Mesendoderm (in vitro differentiated cells): Measurements from ENCODE around the gene RAP1GAP2.

Source experiments
- DNase-seq: peaks from one replicate; pipeline ENCODE4 v3.0.0; 2013
- H2AK5ac ChIP-seq: 2 replicates; pipeline ENCODE4 v1.6.1; 2013; ENCODE audit warnings: low read length, inconsistent platforms
- H2BK120ac ChIP-seq: 2 replicates; pipeline ENCODE4 v1.6.1; 2013; ENCODE audit warnings: low read depth, mild to moderate bottlenecking, low read length, moderate library complexity, mixed read lengths
- H2BK15ac ChIP-seq: replicated peaks from 2 replicates; pipeline ENCODE4 v1.6.1; 2013; ENCODE audit warnings: low read depth, mild to moderate bottlenecking, moderate library complexity
- H2BK5ac ChIP-seq: 2 replicates; pipeline ENCODE4 v1.6.1; 2013; ENCODE audit warnings: low read length, inconsistent platforms
- H3K18ac ChIP-seq: 2 replicates; pipeline ENCODE4 v1.6.1; 2013; ENCODE audit warnings: mild to moderate bottlenecking, low read length, mixed read lengths
- H3K23ac ChIP-seq: one replicate; pipeline ENCODE4 v1.6.1; 2013; ENCODE audit warnings: low read length
- H3K27ac ChIP-seq: 2 replicates; pipeline ENCODE4 v1.5.1; 2013; ENCODE audit warnings: low read depth, mild to moderate bottlenecking, inconsistent platforms, low read length, moderate library complexity
- H3K27me3 ChIP-seq: 2 replicates; pipeline ENCODE4 v1.6.1; 2013; ENCODE audit warnings: low read length, control low read depth, mild to moderate bottlenecking, inconsistent platforms; ENCODE audit not compliant: insufficient read depth, poor library complexity
- H3K36me3 ChIP-seq: 2 replicates; pipeline ENCODE4 v1.6.1; 2013; ENCODE audit warnings: low read length, inconsistent platforms; ENCODE audit not compliant: control insufficient read depth, insufficient read depth
- H3K4ac ChIP-seq: one replicate; pipeline ENCODE4 v1.6.1; 2013; ENCODE audit warnings: low read depth, mild to moderate bottlenecking, low read length, moderate library complexity
- H3K4me1 ChIP-seq: 2 replicates; pipeline ENCODE4 v1.6.1; 2013; ENCODE audit warnings: low read depth, low read length, inconsistent platforms; ENCODE audit not compliant: control insufficient read depth
- H3K4me2 ChIP-seq: 2 replicates; pipeline ENCODE4 v1.6.1; 2013; ENCODE audit warnings: low read length
- H3K4me3 ChIP-seq: 2 replicates; pipeline ENCODE4 v1.5.1; 2013; ENCODE audit warnings: mild to moderate bottlenecking, low read length
- H3K56ac ChIP-seq: one replicate; pipeline ENCODE4 v1.6.1; 2013; ENCODE audit warnings: low read length
- H3K79me1 ChIP-seq: 2 replicates; pipeline ENCODE4 v1.6.1; 2013; ENCODE audit warnings: low read length, inconsistent platforms
- H3K79me2 ChIP-seq: 2 replicates; pipeline ENCODE4 v1.6.1; 2013; ENCODE audit warnings: mild to moderate bottlenecking, low read length; ENCODE audit not compliant: control insufficient read depth, insufficient read depth
- H3K9ac ChIP-seq: 2 replicates; pipeline ENCODE4 v1.6.1; 2013; ENCODE audit warnings: low read length, inconsistent platforms
- H4K5ac ChIP-seq: one replicate; pipeline ENCODE4 v1.6.1; 2013; ENCODE audit warnings: low read length
- H4K8ac ChIP-seq: one replicate; pipeline ENCODE4 v1.6.1; 2013; ENCODE audit warnings: low read depth, mild to moderate bottlenecking, control low read depth, low read length, moderate library complexity
- WGBS: extraction: QIAGEN DNeasy Blood & Tissue Kit; methylation state at CpG from one replicate; pipeline ENCODE4 v1.1.7; 2013; ENCODE audit warnings: low lambda C conversion rate, missing lambda C conversion rate; ENCODE audit not compliant: insufficient coverage; ENCODE audit errors: extremely low coverage; 5-methylcytosine and 5-hydroxymethylcytosine counted together

Gene RAP1GAP2

GRCh38 chr17:2852221-2852620, 56.0 kb downstream of the RAP1GAP2 start:
- H2BK120ac ChIP-seq, result no peak overlapping the region
- H2BK5ac ChIP-seq, result no peak overlapping the region
- peak overlapping the region; percentile 29 for H3K4ac ChIP-seq
- no peak overlapping the region for H3K4me2 ChIP-seq
- H3K79me1 ChIP-seq, result peaks cover 6% of the 10 kb centered on the region
- H3K27me3 ChIP-seq, result no peaks in the 10 kb centered on the region
- H3K36me3 ChIP-seq, result no peaks in the 10 kb centered on the region
- H4K8ac ChIP-seq, result no peak overlapping the region
- no peak overlapping the region for H3K27ac ChIP-seq
- no peak overlapping the region for H4K5ac ChIP-seq
- peaks cover 28% of the 10 kb centered on the region for H3K79me2 ChIP-seq
- no peak overlapping the region for H2BK15ac ChIP-seq
- no peak overlapping the region for H2AK5ac ChIP-seq
- H3K9ac ChIP-seq, result no peak overlapping the region
- H3K4me3 ChIP-seq, result no peak overlapping the region
- no peak for DNase-seq
- no peak overlapping the region for H3K18ac ChIP-seq
- peak overlapping the region; percentile 97 for H3K56ac ChIP-seq
- no CpG with 5 or more reads among the region's 6 CpGs for WGBS
- H3K23ac ChIP-seq, result no peak overlapping the region
- peaks cover 6% of the 10 kb centered on the region for H3K4me1 ChIP-seq

GRCh38 chr17:2852729-2853282, 56.6 kb downstream of the RAP1GAP2 start:
- H3K4me1 ChIP-seq, result peaks cover 6% of the 10 kb centered on the region
- H4K5ac ChIP-seq, result no peak overlapping the region
- no peaks in the 10 kb centered on the region for H3K36me3 ChIP-seq
- H2AK5ac ChIP-seq, result no peak overlapping the region
- H3K56ac ChIP-seq, result peak overlapping the region; percentile 97
- peak overlapping the region; percentile 55 for H3K4me3 ChIP-seq
- H3K27ac ChIP-seq, result peak overlapping the region; percentile 92
- peak overlapping the region; percentile 57 for H3K4me2 ChIP-seq
- peak overlapping the region; percentile 83 for H3K18ac ChIP-seq
- no peaks in the 10 kb centered on the region for H3K27me3 ChIP-seq
- H3K9ac ChIP-seq, result peak overlapping the region; percentile 86
- no CpG with 5 or more reads among the region's 55 CpGs for whole genome bisulfite sequencing
- H3K79me2 ChIP-seq, result peaks cover 33% of the 10 kb centered on the region
- H4K8ac ChIP-seq, result no peak overlapping the region
- H2BK120ac ChIP-seq, result peak overlapping the region; percentile 46
- peak; percentile 74 for DNase-seq
- H3K4ac ChIP-seq, result peak overlapping the region; percentile 77
- no peak overlapping the region for H3K23ac ChIP-seq
- peaks cover 6% of the 10 kb centered on the region for H3K79me1 ChIP-seq
- no peak overlapping the region for H2BK5ac ChIP-seq
- H2BK15ac ChIP-seq, result peak overlapping the region; percentile 41

GRCh38 chr17:2853283-2854142, 57.3 kb downstream of the RAP1GAP2 start:
- H3K18ac ChIP-seq, result peak overlapping the region; percentile 83
- H3K4ac ChIP-seq, result peak overlapping the region; percentile 77
- H3K23ac ChIP-seq, result peak overlapping the region; percentile 89
- no peaks in the 10 kb centered on the region for H3K36me3 ChIP-seq
- H2BK5ac ChIP-seq, result peak overlapping the region; percentile 55
- peak overlapping the region; percentile 57 for H3K4me2 ChIP-seq
- no peak overlapping the region for H4K5ac ChIP-seq
- peak overlapping the region; percentile 97 for H3K56ac ChIP-seq
- peak overlapping the region; percentile 92 for H3K27ac ChIP-seq
- H3K9ac ChIP-seq, result peak overlapping the region; percentile 86
- WGBS, result no CpG with 5 or more reads among the region's 119 CpGs
- no peak overlapping the region for H2AK5ac ChIP-seq
- DNase-seq, result peak; percentile 87
- peak overlapping the region; percentile 91 for H2BK120ac ChIP-seq
- no peaks in the 10 kb centered on the region for H3K27me3 ChIP-seq
- peaks cover 40% of the 10 kb centered on the region for H3K79me2 ChIP-seq
- no peak overlapping the region for H2BK15ac ChIP-seq
- peaks cover 4% of the 10 kb centered on the region for H3K4me1 ChIP-seq
- peak overlapping the region; percentile 28 for H4K8ac ChIP-seq
- H3K79me1 ChIP-seq, result peaks cover 6% of the 10 kb centered on the region
- H3K4me3 ChIP-seq, result peak overlapping the region; percentile 93

GRCh38 chr17:2854143-2855055, 58.2 kb downstream of the RAP1GAP2 start:
- H3K23ac ChIP-seq, result peak overlapping the region; percentile 89
- peaks cover 4% of the 10 kb centered on the region for H3K4me1 ChIP-seq
- peaks cover 6% of the 10 kb centered on the region for H3K79me1 ChIP-seq
- peak overlapping the region; percentile 24 for H2AK5ac ChIP-seq
- DNase-seq, result peak; percentile 62
- no peaks in the 10 kb centered on the region for H3K36me3 ChIP-seq
- H3K4ac ChIP-seq, result peak overlapping the region; percentile 60
- peak overlapping the region; percentile 51 for H3K4me2 ChIP-seq
- no peak overlapping the region for H2BK15ac ChIP-seq
- H3K27me3 ChIP-seq, result no peaks in the 10 kb centered on the region
- H2BK120ac ChIP-seq, result peak overlapping the region; percentile 37
- peak overlapping the region; percentile 93 for H3K4me3 ChIP-seq
- H3K18ac ChIP-seq, result peak overlapping the region; percentile 83
- peak overlapping the region; percentile 97 for H3K56ac ChIP-seq
- peak overlapping the region; percentile 86 for H3K9ac ChIP-seq
- H3K27ac ChIP-seq, result peak overlapping the region; percentile 92
- H4K5ac ChIP-seq, result no peak overlapping the region
- H3K79me2 ChIP-seq, result peaks cover 44% of the 10 kb centered on the region
- H2BK5ac ChIP-seq, result peak overlapping the region; percentile 55
- H4K8ac ChIP-seq, result no peak overlapping the region
- no CpG with 5 or more reads among the region's 46 CpGs for WGBS

- peak overlapping the region; percentile 12 for H2BK5ac ChIP-seq
- peaks cover 51% of the 10 kb centered on the region for H3K79me2 ChIP-seq
- no peak overlapping the region for H4K8ac ChIP-seq
Observed at GRCh38 chr17:2855063-2855600, 58.9 kb downstream of the RAP1GAP2 start.

More at GRCh38 chr17:2855063-2855600, 58.9 kb downstream of the RAP1GAP2 start:
- Histone ChIP-seq H3K36me3 (no peaks in the 10 kb centered on the region), H3K79me1 (peaks cover 6% of the 10 kb centered on the region), H3K4me1 (peaks cover 4% of the 10 kb centered on the region), H3K27ac (peak overlapping the region; percentile 92), H2BK15ac (no peak overlapping the region), H2BK120ac (no peak overlapping the region), H3K9ac (peak overlapping the region; percentile 86), H3K23ac (peak overlapping the region; percentile 4), H3K4ac (no peak overlapping the region), H3K27me3 (no peaks in the 10 kb centered on the region), H3K56ac (peak overlapping the region; percentile 97), H2AK5ac (no peak overlapping the region), H3K18ac (peak overlapping the region; percentile 83), H3K4me3 (peak overlapping the region; percentile 93), H3K4me2 (peak overlapping the region; percentile 51), H4K5ac (no peak overlapping the region)
- no CpG with 5 or more reads among the region's 8 CpGs for WGBS
- DNase-seq, result no peak
